Hepatocyte (in vitro differentiated cells): ENCODE results near the gene CENPQ.
"Not testable (repeated sequence)": the region's sequence is repeated elsewhere in the genome, so short reads cannot be mapped to it uniquely, and the experiment has no call there.

Experiments
- CTCF ChIP-seq: fragments of 200-600 bp; sonication (generic); IDR thresholded peaks from 2 replicates; pipeline ENCODE4 v1.5.1; 2016; ENCODE audit warnings: antibody characterized with exemption, mild to moderate bottlenecking; ENCODE audit not compliant: poor library complexity
- EZH2 ChIP-seq: fragments of 200-600 bp; sonication (generic); IDR thresholded peaks from 2 replicates; pipeline ENCODE4 v1.6.1; 2016; ENCODE audit warnings: antibody characterized with exemption, mild to moderate bottlenecking, borderline replicate concordance

GRCh38 chr6:49476564-49476963, 13.4 kb downstream of the CENPQ start:
- not testable (repeated sequence) for TF ChIP-seq CTCF, EZH2
